Measurements from ENCODE around the gene SEC63. TPM values are rescaled to one million over a fixed set of nuclear protein-coding genes. Genes with fewer than 3 reads are reported as not detected.

SEC63 gene
- total RNA-seq, 1 experiment from 2014 or later: 97.6 TPM

- TF ChIP-seq CBFB (CRISPR knock-in tag; IDR thresholded peaks at IDR 0.05; ENCODE audit: low read depth): no peak
- TF ChIP-seq NR3C1 (CRISPR knock-in tag; conservative IDR thresholded peaks at IDR 0.05; ENCODE audit: low read depth): no peak
- H3K4me1 Mint-ChIP-seq: no peaks in the 10 kb centered on the region
- H3K4me3 Mint-ChIP-seq: no peak overlapping the region
- ATAC-seq (no peak), DNase-seq (ENCODE audit: low spot score) (no peak)
- H3K9me3 Mint-ChIP-seq: no peaks in the 10 kb centered on the region
- H3K36me3 Mint-ChIP-seq: no peaks in the 10 kb centered on the region
- no peak overlapping the region for H3K27ac Mint-ChIP-seq
- ChIA-PET POLR2A (no interaction called here), CTCF (interaction anchor here (0.6 kb wide), 1 partner anchor 509 kb away, joined by 3 read pairs; no protein-coding TSS in a partner anchor)
- no peaks in the 10 kb centered on the region for H3K27me3 Mint-ChIP-seq (ENCODE audit: low read depth)
These were observed 117.3 kb downstream of the SEC63 start for GRCh38 chr6:107840636-107841274.

- POLR2A ChIA-PET: no interaction called here
- no peaks in the 10 kb centered on the region; the same call in 1 of the 2 replicates for H3K27me3 Mint-ChIP-seq (ENCODE audit: low read depth)
- no peaks in the 10 kb centered on the region for H3K9me3 Mint-ChIP-seq
- CTCF ChIA-PET: interaction anchor here (0.5 to 1.2 kb wide), 3 partner anchors 15 to 727 kb away, joined by 3 to 5 read pairs (median 3); no protein-coding TSS in a partner anchor
- no peak overlapping the region for H3K4me3 Mint-ChIP-seq
- H3K27ac Mint-ChIP-seq: no peak overlapping the region
- no peak for TF ChIP-seq RORB (CRISPR knock-in tag; IDR thresholded peaks at IDR 0.05)
- no peak for TF ChIP-seq FOXP4 (CRISPR knock-in tag; IDR thresholded peaks at IDR 0.05)
- no peak for TF ChIP-seq ZNF263 (CRISPR knock-in tag; IDR thresholded peaks at IDR 0.05; ENCODE audit: low read depth)
- TF ChIP-seq ZNF121 (CRISPR knock-in tag; IDR thresholded peaks at IDR 0.05): no peak
- TF ChIP-seq SMAD3 (CRISPR knock-in tag; IDR thresholded peaks at IDR 0.05; ENCODE audit: borderline replicate concordance): no peak
- TF ChIP-seq ZNF138 (CRISPR knock-in tag; conservative IDR thresholded peaks at IDR 0.05): no peak
- TF ChIP-seq IRF1 (CRISPR knock-in tag; IDR thresholded peaks at IDR 0.05): no peak
- TF ChIP-seq ZNF416 (CRISPR knock-in tag; IDR thresholded peaks at IDR 0.05): no peak
- TF ChIP-seq ATF2 (CRISPR knock-in tag; IDR thresholded peaks at IDR 0.05; ENCODE audit: borderline replicate concordance, low read depth): no peak
- no peak for TF ChIP-seq ERG (CRISPR knock-in tag; IDR thresholded peaks at IDR 0.05)
- TF ChIP-seq NFYB (CRISPR knock-in tag; conservative IDR thresholded peaks at IDR 0.05; ENCODE audit: low read depth): no peak
- no peak for TF ChIP-seq ATF6 (CRISPR knock-in tag; IDR thresholded peaks at IDR 0.05)
- TF ChIP-seq CREB1 (CRISPR knock-in tag; IDR thresholded peaks at IDR 0.05): no peak
- no peak for TF ChIP-seq ESRRA (CRISPR knock-in tag; IDR thresholded peaks at IDR 0.05; ENCODE audit: borderline replicate concordance)
- no peak for TF ChIP-seq NFE2L1 (CRISPR knock-in tag; IDR thresholded peaks at IDR 0.05)
- H3K36me3 Mint-ChIP-seq: no peaks in the 10 kb centered on the region
- DNase-seq (ENCODE audit: low spot score) (no peak), ATAC-seq (no peak)
- H3K4me1 Mint-ChIP-seq: peaks cover 9% of the 10 kb centered on the region
These were observed 124.9 kb downstream of the SEC63 start for GRCh38 chr6:107833136-107833535.
